Gastroesophageal sphincter (tissue), 4 donors: ENCODE data around the gene MAGEH1. TPM values are rescaled to one million over a fixed set of nuclear protein-coding genes. Genes with fewer than 3 reads are reported as not detected.
A peak's percentile ranks its signal among the peaks of the same experiment; 100 is the strongest.

Source experiments
- ATAC-seq: fragments of 150-250 bp; one replicate; pipeline ENCODE4 v1.9.1; 2016; ENCODE audit warnings: mild to moderate bottlenecking, moderate library complexity
- H3K27ac ChIP-seq, 4 donors: fragments of 200-600 bp; sonication (generic) in 3 of 4; 1 replicate in 3 of 4; 2 replicates in 1 of 4; pipeline ENCODE4 v1.5.1; 2016 to 2019
- H3K27me3 ChIP-seq: fragments of 200-600 bp; sonication (generic); one replicate; pipeline ENCODE4 v1.5.1; 2019
- H3K36me3 ChIP-seq, 2 donors: fragments of 200-600 bp; sonication (generic); one replicate each; pipeline ENCODE4 v1.5.1; 2019; ENCODE audit warnings: control low read depth in 1 of 2
- H3K4me1 ChIP-seq, 3 donors: fragments of 200-600 bp; sonication (generic); 1 replicate in 2 of 3; 2 replicates in 1 of 3; pipeline ENCODE4 v1.5.1; 2016 to 2019; ENCODE audit warnings: control low read depth in 2 of 3
- H3K4me3 ChIP-seq, 2 donors: fragments of 200-600 bp; sonication (generic); one replicate each; pipeline ENCODE4 v1.5.1; 2019; ENCODE audit warnings: mild to moderate bottlenecking in 1 of 2, moderate library complexity in 1 of 2
- H3K9me3 ChIP-seq, 3 donors: fragments of 200-600 bp; sonication (generic); one replicate each; pipeline ENCODE4 v1.5.1; 2017 to 2019; ENCODE audit warnings: control low read depth in 2 of 3
- EP300 ChIP-seq: sonication (generic); formaldehyde crosslinking; IDR thresholded peaks from one replicate; pipeline ENCODE4 v1.6.1; 2017; ENCODE audit warnings: antibody characterized with exemption, mild to moderate bottlenecking
- POLR2A ChIP-seq, 2 donors: fragments of 450-650 bp; IDR thresholded peaks; one replicate each; pipeline ENCODE4 v1.6.1; 2017; ENCODE audit warnings: antibody characterized with exemption in 2 of 2, mild to moderate bottlenecking in 2 of 2, moderate library complexity in 1 of 2
- POLR2AphosphoS5 ChIP-seq: sonication (generic); formaldehyde crosslinking; IDR thresholded peaks from one replicate; pipeline ENCODE4 v1.6.1; 2017; ENCODE audit warnings: antibody characterized with exemption
- WGBS, 2 donors: methylation state at CpG; one replicate each; pipeline ENCODE4 v1.1.5; 2018; ENCODE audit warnings: low coverage in 1 of 2; 5-methylcytosine and 5-hydroxymethylcytosine counted together
- total RNA-seq, 4 donors: library from RNA; depleted of rRNA; stranded (reverse); fragments of >200 nt; gene quantifications; one replicate each; pipeline ENCODE4 v1.1.0, GENCODE V29; 2016
- TF ChIP-seq, protein P1 (sequence below), 4 experiments: fragments of 200-600 bp in 2 of 4; fragments of 450-650 bp in 2 of 4; sonication (generic) in 1 of 4; IDR thresholded peaks; one replicate each; pipeline ENCODE4 v1.5.1; 2017 to 2019; ENCODE audit warnings: antibody characterized with exemption in 4 of 4, mild to moderate bottlenecking in 2 of 4, moderate library complexity in 2 of 4

Gene MAGEH1
- total RNA-seq, 4 donors from 2014 or later = 21.8 to 32.7 (median 25.6) TPM

DNA sequence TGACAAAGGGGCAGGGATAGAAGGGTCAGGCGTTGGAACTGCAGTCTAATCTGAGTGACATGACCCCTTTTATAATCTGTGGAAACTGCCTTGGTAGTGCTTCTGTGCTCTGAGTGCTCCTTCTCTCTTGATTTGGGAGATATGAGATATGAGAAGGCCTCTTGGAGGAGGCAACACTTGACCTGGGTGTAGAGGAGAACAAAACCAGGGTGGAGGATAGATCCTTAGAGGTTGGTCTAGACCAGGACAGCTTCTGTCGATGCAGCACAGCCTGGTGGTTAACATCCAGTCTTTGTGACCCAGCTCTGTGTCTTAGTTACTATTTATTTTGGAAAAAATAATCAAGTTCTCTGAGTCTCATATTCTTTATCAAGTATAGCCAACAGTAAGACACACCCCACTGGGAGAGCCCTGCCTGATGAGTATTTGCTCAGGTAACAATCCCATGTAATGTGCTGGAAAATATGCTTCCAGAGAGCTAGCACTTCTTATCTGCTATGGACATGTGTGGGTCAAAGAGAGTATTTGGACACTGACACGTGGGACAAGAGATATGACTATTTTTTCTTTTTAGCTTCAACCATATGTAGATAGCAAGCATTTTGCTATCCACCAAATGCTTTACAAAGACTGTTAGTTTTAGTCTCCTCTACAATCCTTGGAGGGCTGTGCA lies 28.6 kb downstream of the MAGEH1 start:
- WGBS, 2 donors = 57% methylated on average over 2 of the region's 3 CpGs; no CpG with 5 or more reads in 1 of the 2 donors

DNA sequence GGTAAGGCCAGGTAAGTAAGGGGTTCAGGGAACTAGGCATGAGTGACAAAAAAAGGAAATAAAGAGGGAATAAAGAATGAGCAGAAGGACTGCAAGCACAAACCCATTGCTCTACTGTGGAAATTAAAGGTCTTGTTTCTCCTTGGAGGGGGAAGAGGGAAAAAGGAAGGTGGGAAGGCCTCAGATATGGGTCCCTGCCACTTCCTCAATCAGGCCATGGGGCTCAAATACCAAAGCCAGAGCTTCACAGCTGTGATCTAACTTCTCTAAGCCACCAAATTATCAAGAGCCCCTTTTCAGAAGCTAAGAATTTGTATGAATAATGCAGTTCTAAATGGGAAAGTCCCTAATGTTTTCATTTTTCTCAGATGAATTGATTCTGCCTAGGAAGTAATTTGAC lies 33.0 kb downstream of the MAGEH1 start:
- Histone ChIP-seq H3K27me3 (no peaks in the 10 kb centered on the region), H3K4me1 (peaks cover 0 to 2% (median 0%) of the 10 kb centered on the region in 3 donors), H3K36me3 (no peaks in the 10 kb centered on the region), H3K4me3 (no peak overlapping the region), H3K9me3 (no peaks in the 10 kb centered on the region), H3K27ac (no peak overlapping the region)
- TF ChIP-seq EP300 (no peak), POLR2A (IDR thresholded peaks at IDR 0.05) (no peak), POLR2AphosphoS5 (no peak)
- TF ChIP-seq, protein P1, sequence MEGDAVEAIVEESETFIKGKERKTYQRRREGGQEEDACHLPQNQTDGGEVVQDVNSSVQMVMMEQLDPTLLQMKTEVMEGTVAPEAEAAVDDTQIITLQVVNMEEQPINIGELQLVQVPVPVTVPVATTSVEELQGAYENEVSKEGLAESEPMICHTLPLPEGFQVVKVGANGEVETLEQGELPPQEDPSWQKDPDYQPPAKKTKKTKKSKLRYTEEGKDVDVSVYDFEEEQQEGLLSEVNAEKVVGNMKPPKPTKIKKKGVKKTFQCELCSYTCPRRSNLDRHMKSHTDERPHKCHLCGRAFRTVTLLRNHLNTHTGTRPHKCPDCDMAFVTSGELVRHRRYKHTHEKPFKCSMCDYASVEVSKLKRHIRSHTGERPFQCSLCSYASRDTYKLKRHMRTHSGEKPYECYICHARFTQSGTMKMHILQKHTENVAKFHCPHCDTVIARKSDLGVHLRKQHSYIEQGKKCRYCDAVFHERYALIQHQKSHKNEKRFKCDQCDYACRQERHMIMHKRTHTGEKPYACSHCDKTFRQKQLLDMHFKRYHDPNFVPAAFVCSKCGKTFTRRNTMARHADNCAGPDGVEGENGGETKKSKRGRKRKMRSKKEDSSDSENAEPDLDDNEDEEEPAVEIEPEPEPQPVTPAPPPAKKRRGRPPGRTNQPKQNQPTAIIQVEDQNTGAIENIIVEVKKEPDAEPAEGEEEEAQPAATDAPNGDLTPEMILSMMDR (IDR thresholded peaks at IDR 0.05) = no peak
- no peak for ATAC-seq

More for the DNA sequence above, 28.6 kb downstream of the MAGEH1 start:
- no peaks in the 10 kb centered on the region for H3K27me3 ChIP-seq
- no peak for TF ChIP-seq POLR2AphosphoS5
- TF ChIP-seq EP300 = no peak
- H3K36me3 ChIP-seq = no peaks in the 10 kb centered on the region
- H3K9me3 ChIP-seq = no peaks in the 10 kb centered on the region
- no peaks in the 10 kb centered on the region for H3K4me1 ChIP-seq
- H3K4me3 ChIP-seq = no peak overlapping the region
- H3K27ac ChIP-seq = no peak overlapping the region
- ATAC-seq = no peak

DNA sequence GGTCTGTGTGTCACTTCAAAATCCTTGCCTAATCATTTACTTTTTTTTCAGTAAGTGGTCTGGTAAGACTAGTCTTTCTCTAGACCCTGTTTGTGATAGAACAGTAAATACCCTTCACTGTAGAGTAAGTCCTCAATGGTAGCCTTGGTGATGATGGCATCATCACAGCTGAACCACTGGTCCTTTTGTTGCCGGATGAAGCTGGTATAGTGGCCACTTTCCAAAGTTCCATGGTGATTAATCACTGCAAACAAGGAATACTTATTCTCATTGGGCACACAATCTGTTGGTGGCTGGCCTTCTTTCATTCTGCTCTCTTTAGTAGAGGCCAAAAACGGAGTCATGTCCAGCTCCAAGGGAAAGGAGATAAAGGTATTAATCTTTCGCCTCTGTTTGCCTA lies 34.8 kb downstream of the MAGEH1 start:
- Histone ChIP-seq H3K4me3 (no peak overlapping the region), H3K27ac (no peak overlapping the region), H3K9me3 (no peaks in the 10 kb centered on the region), H3K4me1 (peaks cover 0 to 8% (median 0%) of the 10 kb centered on the region in 3 donors), H3K36me3 (no peaks in the 10 kb centered on the region), H3K27me3 (no peaks in the 10 kb centered on the region)
- TF ChIP-seq EP300 (no peak), POLR2A (IDR thresholded peaks at IDR 0.05) (no peak), POLR2AphosphoS5 (no peak)
- TF ChIP-seq, protein P1 (IDR thresholded peaks at IDR 0.05) = no peak
- no peak for ATAC-seq
- 56 to 59% methylated on average over 3 of the region's 3 CpGs for WGBS, 2 donors

- WGBS, 2 donors = 67% methylated on average over 1 of the region's 2 CpGs
- Histone ChIP-seq H3K27me3 (no peaks in the 10 kb centered on the region), H3K4me3 (no peak overlapping the region), H3K4me1 (peaks cover 0 to 8% (median 0%) of the 10 kb centered on the region in 3 donors), H3K27ac (peak overlapping the region in 2 of 4 donors; percentile 92 to 95), H3K9me3 (no peaks in the 10 kb centered on the region), H3K36me3 (no peaks in the 10 kb centered on the region)
- TF ChIP-seq, protein P1 (IDR thresholded peaks at IDR 0.05) = no peak
- TF ChIP-seq POLR2AphosphoS5 (no peak), POLR2A (IDR thresholded peaks at IDR 0.05) (no peak), EP300 (no peak)
- no peak for ATAC-seq
These were observed 35.2 kb downstream of the MAGEH1 start for GRCh38 chrX:55487143-55487542.

DNA sequence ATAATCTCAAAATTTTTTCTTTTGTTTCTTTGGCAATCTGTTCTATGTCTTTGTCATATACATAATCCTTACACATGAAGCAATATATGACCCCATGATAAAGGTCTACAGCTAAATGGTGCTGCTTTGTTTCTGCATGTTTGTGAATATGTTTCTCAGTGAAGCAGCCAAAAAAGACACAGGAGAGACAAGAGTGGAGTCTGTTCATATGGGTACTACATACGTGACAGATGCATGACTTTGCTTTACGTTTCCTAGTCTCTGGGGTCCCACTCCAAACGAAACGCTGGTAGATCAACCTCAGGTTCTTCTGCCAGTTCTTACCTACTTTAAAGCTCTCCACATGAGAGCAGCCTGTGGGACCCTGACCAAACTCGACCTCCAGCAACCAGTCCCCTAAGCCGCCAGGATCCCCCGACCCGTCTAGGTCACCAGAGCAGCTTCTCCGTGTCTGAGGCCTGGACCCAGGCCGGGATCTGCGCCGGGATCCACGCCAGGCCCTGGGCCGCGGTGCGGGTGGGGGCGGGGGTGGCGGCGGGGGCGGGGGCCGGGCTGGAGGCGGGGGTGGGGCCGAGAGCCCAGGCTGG lies 36.2 kb downstream of the MAGEH1 start:
- TF ChIP-seq, protein P1 (IDR thresholded peaks at IDR 0.05) = no peak
- TF ChIP-seq POLR2A (IDR thresholded peaks at IDR 0.05) = no peak
- Histone ChIP-seq H3K27ac (peak overlapping the region; percentile 89 to 95 (median 92)), H3K27me3 (no peaks in the 10 kb centered on the region), H3K4me1 (peaks cover 0 to 8% (median 0%) of the 10 kb centered on the region in 3 donors), H3K9me3 (no peaks in the 10 kb centered on the region), H3K36me3 (no peaks in the 10 kb centered on the region), H3K4me3 (peak overlapping the region; percentile 71 to 91)
- WGBS, 2 donors = 40% methylated on average over 3 of the region's 23 CpGs; no CpG with 5 or more reads in 1 of the 2 donors
- no peak for ATAC-seq
